GM23338 (cell line): ENCODE measurements around the gene TMEM219. TPM values are rescaled to one million over a fixed set of nuclear protein-coding genes. Genes with fewer than 3 reads are reported as not detected.

Source experiments
- ATAC-seq: fragments of 200-7000 bp; cut with Tn5 transposase; 3 replicates; pipeline ENCODE4 v1.9.1; 2020
- DNase-seq: peaks from one replicate; pipeline ENCODE4 v3.0.0-alpha.2; 2015; ENCODE audit warnings: low spot score
- H2AFZ ChIP-seq: fragments of 200-600 bp; sonication (generic); 2 replicates; pipeline ENCODE4 v1.8.0; 2016; ENCODE audit warnings: antibody characterized with exemption, mild to moderate bottlenecking, moderate library complexity
- H3F3A ChIP-seq: fragments of 200-600 bp; sonication (generic); replicated peaks from 2 replicates; pipeline ENCODE4 v1.8.0; 2017; ENCODE audit warnings: antibody characterized with exemption, mixed run types, low read depth
- H3K27ac ChIP-seq: fragments of 200-600 bp; sonication (generic); 2 replicates; pipeline ENCODE4 v1.6.1; 2016; ENCODE audit warnings: low read depth
- H3K27me3 ChIP-seq: fragments of 200-600 bp; sonication (generic); 2 replicates; pipeline ENCODE4 v1.8.0; 2016; ENCODE audit warnings: mild to moderate bottlenecking, mixed run types, moderate library complexity; ENCODE audit not compliant: insufficient read depth
- H3K36me3 ChIP-seq: fragments of 200-600 bp; sonication (generic); 2 replicates; pipeline ENCODE4 v1.8.0; 2016; ENCODE audit warnings: mild to moderate bottlenecking; ENCODE audit not compliant: insufficient read depth
- H3K4me1 ChIP-seq: fragments of 200-600 bp; sonication (generic); 2 replicates; pipeline ENCODE4 v1.8.0; 2016; ENCODE audit warnings: mild to moderate bottlenecking, moderate library complexity; ENCODE audit not compliant: insufficient read depth
- H3K4me2 ChIP-seq: fragments of 200-600 bp; sonication (generic); 2 replicates; pipeline ENCODE4 v1.7.1; 2017; ENCODE audit warnings: mixed run types
- H3K4me3 ChIP-seq: fragments of 200-600 bp; sonication (generic); 2 replicates; pipeline ENCODE4 v1.6.1; 2016; ENCODE audit warnings: mixed run types
- H3K79me2 ChIP-seq: fragments of 200-600 bp; sonication (generic); replicated peaks from 2 replicates; pipeline ENCODE4 v1.8.0; 2017; ENCODE audit warnings: mild to moderate bottlenecking; ENCODE audit not compliant: insufficient read depth
- H3K9me2 ChIP-seq: fragments of 200-600 bp; sonication (generic); 2 replicates; pipeline ENCODE4 v1.8.0; 2017; ENCODE audit not compliant: insufficient read depth
- H4K20me1 ChIP-seq: fragments of 200-600 bp; sonication (generic); replicated peaks from 2 replicates; pipeline ENCODE4 v1.8.0; 2017; ENCODE audit warnings: mild to moderate bottlenecking; ENCODE audit not compliant: insufficient read depth
- H3K27ac Mint-ChIP-seq: 2 replicates; pipeline ENCODE4 v1.8.0; 2020; ENCODE audit warnings: inconsistent platforms, mild to moderate bottlenecking, moderate library complexity, mixed read lengths
- H3K27me3 Mint-ChIP-seq: 3 replicates; pipeline ENCODE4 v1.8.0; 2022; ENCODE audit warnings: low read depth, mild to moderate bottlenecking, moderate library complexity, mixed read lengths, inconsistent platforms; ENCODE audit not compliant: insufficient read depth, poor library complexity
- H3K36me3 Mint-ChIP-seq: 3 replicates; pipeline ENCODE4 v1.8.0; 2021; ENCODE audit warnings: low read depth, mild to moderate bottlenecking, inconsistent platforms, moderate library complexity, mixed read lengths
- H3K4me1 Mint-ChIP-seq: 3 replicates; pipeline ENCODE4 v1.8.0; 2020; ENCODE audit warnings: mild to moderate bottlenecking, inconsistent platforms, mixed read lengths
- H3K4me3 Mint-ChIP-seq: 3 replicates; pipeline ENCODE4 v1.8.0; 2021; ENCODE audit warnings: moderate library complexity, mild to moderate bottlenecking, inconsistent platforms, mixed read lengths
- H3K9me3 Mint-ChIP-seq: 3 replicates; pipeline ENCODE4 v1.8.0; 2020; ENCODE audit warnings: moderate library complexity, mild to moderate bottlenecking, inconsistent platforms, mixed read lengths
- CREB1 ChIP-seq: fragments of 250-450 bp; sonication (Bioruptor Pico); IDR thresholded peaks from 2 replicates; pipeline ENCODE4 v1.5.0; 2020; ENCODE audit warnings: low read depth, mild to moderate bottlenecking, moderate library complexity
- EZH2 ChIP-seq: fragments of 200-600 bp; sonication (generic); IDR thresholded peaks from one replicate; pipeline ENCODE4 v1.8.0; 2017; ENCODE audit warnings: antibody characterized with exemption, mild to moderate bottlenecking, low read depth; ENCODE audit not compliant: unreplicated experiment
- EZH2phosphoT487 ChIP-seq: fragments of 200-600 bp; sonication (generic); IDR thresholded peaks from one replicate; pipeline ENCODE4 v1.8.1; 2018; ENCODE audit warnings: antibody characterized with exemption; ENCODE audit not compliant: unreplicated experiment
- JUNB ChIP-seq: IDR thresholded peaks from one replicate; pipeline ENCODE4 v1.6.1; 2016; ENCODE audit warnings: antibody characterized with exemption; ENCODE audit not compliant: unreplicated experiment
- POLR2AphosphoS5 ChIP-seq: IDR thresholded peaks from 2 replicates; pipeline ENCODE4 v1.6.1; 2016; ENCODE audit warnings: antibody characterized with exemption, low read depth
- STAT1 ChIP-seq: IDR thresholded peaks from one replicate; pipeline ENCODE4 v1.6.1; 2016; ENCODE audit warnings: antibody characterized with exemption; ENCODE audit not compliant: unreplicated experiment
- ZNF114 ChIP-seq: fragments of 250-450 bp; sonication (Bioruptor Pico); IDR thresholded peaks from 2 replicates; pipeline ENCODE4 v1.5.0; 2020; ENCODE audit warnings: mild to moderate bottlenecking, moderate library complexity
- ZNF331 ChIP-seq: fragments of 250-450 bp; sonication (Bioruptor Pico); IDR thresholded peaks from 2 replicates; pipeline ENCODE4 v1.5.0; 2020; ENCODE audit warnings: low read depth, mild to moderate bottlenecking, moderate library complexity
- polyA plus RNA-seq: library from polyadenylated mRNA; unstranded; fragments of >200 nt; fragmentation: Nextera tagmentation; extraction: Ambion mirVana; gene quantifications from 2 replicates; pipeline ENCODE4 v1.2.1, GENCODE V29; 2016
- total RNA-seq: library from RNA; depleted of rRNA; stranded (reverse); fragments of >200 nt; shearing (Covaris generic); gene quantifications from 2 replicates; pipeline ENCODE4 v1.2.3, GENCODE V29; 2014
- TF ChIP-seq, protein P1 (sequence below): fragments of 250-450 bp; sonication (Bioruptor Pico); IDR thresholded peaks from 2 replicates; pipeline ENCODE4 v1.5.0; 2020; ENCODE audit warnings: mild to moderate bottlenecking, moderate library complexity
- TF ChIP-seq, protein P2 (sequence below): IDR thresholded peaks from 2 replicates; pipeline ENCODE4 v1.6.1; 2016; ENCODE audit warnings: antibody characterized with exemption
- TF ChIP-seq, protein P3 (sequence below): IDR thresholded peaks from one replicate; pipeline ENCODE4 v1.6.1; 2018; ENCODE audit warnings: antibody characterized with exemption; ENCODE audit not compliant: unreplicated experiment

The TMEM219 gene
- total and polyA plus RNA-seq, 2 experiments from 2014 or later: 50.0 to 82.3 TPM

DNA sequence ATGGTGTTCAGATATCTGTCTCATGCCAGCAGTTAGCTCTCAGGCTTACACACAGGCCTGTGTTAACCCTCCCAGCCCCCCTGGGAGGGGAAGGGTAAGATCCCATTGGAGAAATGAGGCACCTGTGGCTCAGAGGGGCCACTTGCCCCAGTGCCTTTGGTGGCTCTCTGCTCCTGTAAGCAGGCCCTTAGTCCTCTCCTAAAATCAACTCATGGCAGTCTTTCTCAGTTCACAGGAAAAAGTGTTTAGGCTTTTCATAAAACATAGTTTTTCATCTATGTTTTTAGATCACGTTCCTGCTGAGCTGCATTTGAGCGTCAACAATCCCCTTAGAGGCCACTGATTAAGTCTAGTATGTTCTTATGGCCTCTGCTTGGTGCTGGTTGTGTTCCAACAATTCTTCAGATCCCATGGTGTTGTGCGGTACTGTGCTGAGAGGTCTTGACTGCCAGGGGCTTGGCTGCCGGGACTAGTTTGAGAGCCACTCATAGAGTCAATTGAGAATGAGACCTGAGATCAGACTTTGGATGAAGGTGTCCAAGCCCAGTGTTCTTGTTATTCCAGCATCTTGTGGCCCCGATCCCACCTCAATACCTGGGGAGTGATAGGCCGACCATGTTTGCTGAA, 22.4 kb downstream of the TMEM219 start:
- no peaks in the 10 kb centered on the region for H3K27me3 ChIP-seq
- Mint-ChIP-seq H3K27ac (no peak overlapping the region), H3K4me3 (no peak overlapping the region; the same call in 2 of the 3 replicates), H3K36me3 (peaks cover 71% of the 10 kb centered on the region), H3K27me3 (peaks cover 5% of the 10 kb centered on the region), H3K9me3 (no peaks in the 10 kb centered on the region; the same call in 1 of the 3 replicates), H3K4me1 (no peaks in the 10 kb centered on the region; the same call in 2 of the 3 replicates)
- H3K9me2 ChIP-seq: no peaks in the 10 kb centered on the region
- no peak overlapping the region for H3K27ac ChIP-seq
- no peak overlapping the region for H3K4me3 ChIP-seq
- TF ChIP-seq, protein P1, sequence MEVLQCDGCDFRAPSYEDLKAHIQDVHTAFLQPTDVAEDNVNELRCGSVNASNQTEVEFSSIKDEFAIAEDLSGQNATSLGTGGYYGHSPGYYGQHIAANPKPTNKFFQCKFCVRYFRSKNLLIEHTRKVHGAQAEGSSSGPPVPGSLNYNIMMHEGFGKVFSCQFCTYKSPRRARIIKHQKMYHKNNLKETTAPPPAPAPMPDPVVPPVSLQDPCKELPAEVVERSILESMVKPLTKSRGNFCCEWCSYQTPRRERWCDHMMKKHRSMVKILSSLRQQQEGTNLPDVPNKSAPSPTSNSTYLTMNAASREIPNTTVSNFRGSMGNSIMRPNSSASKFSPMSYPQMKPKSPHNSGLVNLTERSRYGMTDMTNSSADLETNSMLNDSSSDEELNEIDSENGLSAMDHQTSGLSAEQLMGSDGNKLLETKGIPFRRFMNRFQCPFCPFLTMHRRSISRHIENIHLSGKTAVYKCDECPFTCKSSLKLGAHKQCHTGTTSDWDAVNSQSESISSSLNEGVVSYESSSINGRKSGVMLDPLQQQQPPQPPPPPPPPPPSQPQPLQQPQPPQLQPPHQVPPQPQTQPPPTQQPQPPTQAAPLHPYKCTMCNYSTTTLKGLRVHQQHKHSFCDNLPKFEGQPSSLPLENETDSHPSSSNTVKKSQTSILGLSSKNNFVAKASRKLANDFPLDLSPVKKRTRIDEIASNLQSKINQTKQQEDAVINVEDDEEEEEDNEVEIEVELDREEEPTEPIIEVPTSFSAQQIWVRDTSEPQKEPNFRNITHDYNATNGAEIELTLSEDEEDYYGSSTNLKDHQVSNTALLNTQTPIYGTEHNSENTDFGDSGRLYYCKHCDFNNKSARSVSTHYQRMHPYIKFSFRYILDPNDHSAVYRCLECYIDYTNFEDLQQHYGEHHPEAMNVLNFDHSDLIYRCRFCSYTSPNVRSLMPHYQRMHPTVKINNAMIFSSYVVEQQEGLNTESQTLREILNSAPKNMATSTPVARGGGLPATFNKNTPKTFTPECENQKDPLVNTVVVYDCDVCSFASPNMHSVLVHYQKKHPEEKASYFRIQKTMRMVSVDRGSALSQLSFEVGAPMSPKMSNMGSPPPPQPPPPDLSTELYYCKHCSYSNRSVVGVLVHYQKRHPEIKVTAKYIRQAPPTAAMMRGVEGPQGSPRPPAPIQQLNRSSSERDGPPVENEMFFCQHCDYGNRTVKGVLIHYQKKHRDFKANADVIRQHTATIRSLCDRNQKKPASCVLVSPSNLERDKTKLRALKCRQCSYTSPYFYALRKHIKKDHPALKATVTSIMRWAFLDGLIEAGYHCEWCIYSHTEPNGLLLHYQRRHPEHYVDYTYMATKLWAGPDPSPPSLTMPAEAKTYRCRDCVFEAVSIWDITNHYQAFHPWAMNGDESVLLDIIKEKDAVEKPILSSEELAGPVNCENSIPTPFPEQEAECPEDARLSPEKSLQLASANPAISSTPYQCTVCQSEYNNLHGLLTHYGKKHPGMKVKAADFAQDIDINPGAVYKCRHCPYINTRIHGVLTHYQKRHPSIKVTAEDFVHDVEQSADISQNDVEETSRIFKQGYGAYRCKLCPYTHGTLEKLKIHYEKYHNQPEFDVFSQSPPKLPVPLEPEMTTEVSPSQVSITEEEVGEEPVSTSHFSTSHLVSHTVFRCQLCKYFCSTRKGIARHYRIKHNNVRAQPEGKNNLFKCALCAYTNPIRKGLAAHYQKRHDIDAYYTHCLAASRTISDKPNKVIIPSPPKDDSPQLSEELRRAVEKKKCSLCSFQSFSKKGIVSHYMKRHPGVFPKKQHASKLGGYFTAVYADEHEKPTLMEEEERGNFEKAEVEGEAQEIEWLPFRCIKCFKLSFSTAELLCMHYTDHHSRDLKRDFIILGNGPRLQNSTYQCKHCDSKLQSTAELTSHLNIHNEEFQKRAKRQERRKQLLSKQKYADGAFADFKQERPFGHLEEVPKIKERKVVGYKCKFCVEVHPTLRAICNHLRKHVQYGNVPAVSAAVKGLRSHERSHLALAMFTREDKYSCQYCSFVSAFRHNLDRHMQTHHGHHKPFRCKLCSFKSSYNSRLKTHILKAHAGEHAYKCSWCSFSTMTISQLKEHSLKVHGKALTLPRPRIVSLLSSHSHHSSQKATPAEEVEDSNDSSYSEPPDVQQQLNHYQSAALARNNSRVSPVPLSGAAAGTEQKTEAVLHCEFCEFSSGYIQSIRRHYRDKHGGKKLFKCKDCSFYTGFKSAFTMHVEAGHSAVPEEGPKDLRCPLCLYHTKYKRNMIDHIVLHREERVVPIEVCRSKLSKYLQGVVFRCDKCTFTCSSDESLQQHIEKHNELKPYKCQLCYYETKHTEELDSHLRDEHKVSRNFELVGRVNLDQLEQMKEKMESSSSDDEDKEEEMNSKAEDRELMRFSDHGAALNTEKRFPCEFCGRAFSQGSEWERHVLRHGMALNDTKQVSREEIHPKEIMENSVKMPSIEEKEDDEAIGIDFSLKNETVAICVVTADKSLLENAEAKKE: no peak
- no peak for TF ChIP-seq CREB1 (CRISPR knock-in tag)
- no peak for TF ChIP-seq POLR2AphosphoS5
- TF ChIP-seq STAT1: no peak
- TF ChIP-seq EZH2phosphoT487: no peak
- no peak for TF ChIP-seq EZH2
- TF ChIP-seq, protein P2, sequence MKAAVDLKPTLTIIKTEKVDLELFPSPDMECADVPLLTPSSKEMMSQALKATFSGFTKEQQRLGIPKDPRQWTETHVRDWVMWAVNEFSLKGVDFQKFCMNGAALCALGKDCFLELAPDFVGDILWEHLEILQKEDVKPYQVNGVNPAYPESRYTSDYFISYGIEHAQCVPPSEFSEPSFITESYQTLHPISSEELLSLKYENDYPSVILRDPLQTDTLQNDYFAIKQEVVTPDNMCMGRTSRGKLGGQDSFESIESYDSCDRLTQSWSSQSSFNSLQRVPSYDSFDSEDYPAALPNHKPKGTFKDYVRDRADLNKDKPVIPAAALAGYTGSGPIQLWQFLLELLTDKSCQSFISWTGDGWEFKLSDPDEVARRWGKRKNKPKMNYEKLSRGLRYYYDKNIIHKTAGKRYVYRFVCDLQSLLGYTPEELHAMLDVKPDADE: no peak
- TF ChIP-seq ZNF331: no peak
- TF ChIP-seq, protein P3, sequence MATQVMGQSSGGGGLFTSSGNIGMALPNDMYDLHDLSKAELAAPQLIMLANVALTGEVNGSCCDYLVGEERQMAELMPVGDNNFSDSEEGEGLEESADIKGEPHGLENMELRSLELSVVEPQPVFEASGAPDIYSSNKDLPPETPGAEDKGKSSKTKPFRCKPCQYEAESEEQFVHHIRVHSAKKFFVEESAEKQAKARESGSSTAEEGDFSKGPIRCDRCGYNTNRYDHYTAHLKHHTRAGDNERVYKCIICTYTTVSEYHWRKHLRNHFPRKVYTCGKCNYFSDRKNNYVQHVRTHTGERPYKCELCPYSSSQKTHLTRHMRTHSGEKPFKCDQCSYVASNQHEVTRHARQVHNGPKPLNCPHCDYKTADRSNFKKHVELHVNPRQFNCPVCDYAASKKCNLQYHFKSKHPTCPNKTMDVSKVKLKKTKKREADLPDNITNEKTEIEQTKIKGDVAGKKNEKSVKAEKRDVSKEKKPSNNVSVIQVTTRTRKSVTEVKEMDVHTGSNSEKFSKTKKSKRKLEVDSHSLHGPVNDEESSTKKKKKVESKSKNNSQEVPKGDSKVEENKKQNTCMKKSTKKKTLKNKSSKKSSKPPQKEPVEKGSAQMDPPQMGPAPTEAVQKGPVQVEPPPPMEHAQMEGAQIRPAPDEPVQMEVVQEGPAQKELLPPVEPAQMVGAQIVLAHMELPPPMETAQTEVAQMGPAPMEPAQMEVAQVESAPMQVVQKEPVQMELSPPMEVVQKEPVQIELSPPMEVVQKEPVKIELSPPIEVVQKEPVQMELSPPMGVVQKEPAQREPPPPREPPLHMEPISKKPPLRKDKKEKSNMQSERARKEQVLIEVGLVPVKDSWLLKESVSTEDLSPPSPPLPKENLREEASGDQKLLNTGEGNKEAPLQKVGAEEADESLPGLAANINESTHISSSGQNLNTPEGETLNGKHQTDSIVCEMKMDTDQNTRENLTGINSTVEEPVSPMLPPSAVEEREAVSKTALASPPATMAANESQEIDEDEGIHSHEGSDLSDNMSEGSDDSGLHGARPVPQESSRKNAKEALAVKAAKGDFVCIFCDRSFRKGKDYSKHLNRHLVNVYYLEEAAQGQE: no peak
- TF ChIP-seq JUNB: no peak
- no peak for TF ChIP-seq ZNF114 (CRISPR knock-in tag)
- H3F3A ChIP-seq: no peaks in the 10 kb centered on the region
- ATAC-seq (no peak), DNase-seq (no peak)
- H3K4me2 ChIP-seq: no peak overlapping the region
- no peak overlapping the region for H2AFZ ChIP-seq
- no peaks in the 10 kb centered on the region; the same call in 1 of the 2 replicates for H4K20me1 ChIP-seq
- H3K36me3 ChIP-seq: peaks cover 29% of the 10 kb centered on the region
- no peaks in the 10 kb centered on the region for H3K4me1 ChIP-seq
- no peaks in the 10 kb centered on the region for H3K79me2 ChIP-seq
